ENCODE results near the gene MARCHF10.

DNA sequence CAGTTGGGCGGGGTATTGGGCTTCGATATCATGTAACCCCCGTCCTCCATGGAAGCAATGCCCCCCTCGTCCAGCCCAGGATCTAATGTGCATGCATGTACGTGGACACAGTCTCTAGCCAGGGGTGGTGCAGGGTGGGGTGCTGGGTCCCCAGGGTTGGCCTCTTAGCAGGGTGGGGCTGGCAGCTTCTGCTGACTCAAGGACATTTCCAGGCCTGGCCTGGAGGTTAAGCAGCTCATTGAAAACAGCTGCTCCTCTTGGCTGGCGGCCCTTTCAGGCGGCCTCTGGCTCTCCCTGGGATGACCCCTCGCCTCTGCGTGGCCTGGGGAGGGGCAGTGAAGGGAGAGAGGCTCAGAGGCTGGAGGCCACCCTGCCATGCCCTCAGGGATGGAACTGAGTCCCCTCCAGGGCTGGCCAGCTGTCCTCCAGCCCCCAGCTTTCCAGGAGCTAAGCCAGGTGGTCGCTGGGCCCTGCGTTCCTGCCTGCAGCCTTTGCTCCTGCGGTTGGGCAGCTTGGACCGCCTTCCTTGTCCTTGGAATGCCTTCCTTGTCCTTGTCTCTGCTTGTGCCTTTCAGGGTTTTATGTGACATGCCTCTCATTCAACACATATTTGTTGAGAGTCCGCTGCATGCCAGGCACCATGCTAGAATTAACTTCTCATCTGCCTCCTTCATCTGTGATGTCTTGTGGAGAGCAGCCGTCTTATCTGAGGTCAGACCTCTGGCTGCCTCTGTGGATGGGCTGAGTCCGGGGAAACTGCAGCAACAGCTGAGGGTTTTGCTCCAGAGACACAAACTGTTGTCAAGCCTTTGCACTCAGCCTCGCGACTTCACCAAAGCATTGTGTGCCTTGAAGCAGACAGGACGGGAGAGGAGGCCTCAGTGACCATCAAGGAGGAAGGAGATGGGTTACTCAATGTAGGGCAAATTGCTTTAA, 154.0 kb downstream of the MARCHF10 start:
- TF ChIP-seq, protein P1, sequence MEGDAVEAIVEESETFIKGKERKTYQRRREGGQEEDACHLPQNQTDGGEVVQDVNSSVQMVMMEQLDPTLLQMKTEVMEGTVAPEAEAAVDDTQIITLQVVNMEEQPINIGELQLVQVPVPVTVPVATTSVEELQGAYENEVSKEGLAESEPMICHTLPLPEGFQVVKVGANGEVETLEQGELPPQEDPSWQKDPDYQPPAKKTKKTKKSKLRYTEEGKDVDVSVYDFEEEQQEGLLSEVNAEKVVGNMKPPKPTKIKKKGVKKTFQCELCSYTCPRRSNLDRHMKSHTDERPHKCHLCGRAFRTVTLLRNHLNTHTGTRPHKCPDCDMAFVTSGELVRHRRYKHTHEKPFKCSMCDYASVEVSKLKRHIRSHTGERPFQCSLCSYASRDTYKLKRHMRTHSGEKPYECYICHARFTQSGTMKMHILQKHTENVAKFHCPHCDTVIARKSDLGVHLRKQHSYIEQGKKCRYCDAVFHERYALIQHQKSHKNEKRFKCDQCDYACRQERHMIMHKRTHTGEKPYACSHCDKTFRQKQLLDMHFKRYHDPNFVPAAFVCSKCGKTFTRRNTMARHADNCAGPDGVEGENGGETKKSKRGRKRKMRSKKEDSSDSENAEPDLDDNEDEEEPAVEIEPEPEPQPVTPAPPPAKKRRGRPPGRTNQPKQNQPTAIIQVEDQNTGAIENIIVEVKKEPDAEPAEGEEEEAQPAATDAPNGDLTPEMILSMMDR (IDR thresholded peaks at IDR 0.05), result no peak
- TF ChIP-seq POLR2A (IDR thresholded peaks at IDR 0.05) (no peak), EP300 (IDR thresholded peaks at IDR 0.05) (no peak)

Measured in ovary (tissue), 3 donors.